SK-N-SH (cell line): ENCODE measurements around the gene CD28. TPM values are rescaled to one million over a fixed set of nuclear protein-coding genes. Genes with fewer than 3 reads are reported as not detected.

ENCODE experiments used
- CTCF ChIA-PET: fragments of 300-600, 350-600 bp; formaldehyde crosslinking; extraction: SDS; loops from one replicate; lab custom pipeline; 2021; lab: Yijun Ruan, JAX
- POLR2A ChIA-PET: fragments of 350-600 bp; sonication (Branson Sonifier 250); formaldehyde crosslinking; extraction: SDS; loops from one replicate; lab custom pipeline; 2020; ENCODE audit warnings: antibody characterized with exemption, inconsistent platforms; lab: Yijun Ruan, JAX
- DNase-seq: peaks from one replicate; pipeline ENCODE4 v3.0.0; 2012
- H2AFZ ChIP-seq: fragments of 200-600 bp; sonication (generic); 2 replicates; pipeline ENCODE4 v1.8.1; 2016; ENCODE audit warnings: antibody characterized with exemption, mild to moderate bottlenecking, low read depth
- H3F3A ChIP-seq: fragments of 200-600 bp; sonication (generic); replicated peaks from 2 replicates; pipeline ENCODE3; 2016; ENCODE audit warnings: antibody characterized with exemption, mild to moderate bottlenecking; ENCODE audit not compliant: insufficient read depth
- H3K27ac ChIP-seq, 2 experiments: fragments of 200-500 bp in 1 of 2; fragments of 200-600 bp in 1 of 2; sonication (Bioruptor generic) in 1 of 2; sonication (generic), shearing (Covaris generic) in 1 of 2; 2 replicates each; pipeline versions ENCODE4 v1.5.1 to v1.6.1; 2014 to 2016; ENCODE audit warnings: low read depth in 2 of 2, inconsistent platforms in 1 of 2, low read length in 1 of 2, mild to moderate bottlenecking in 1 of 2, mixed read lengths in 1 of 2
- H3K27me3 ChIP-seq: fragments of 200-600 bp; sonication (generic), shearing (Covaris generic); 2 replicates; pipeline ENCODE4 v1.6.1; 2016; ENCODE audit warnings: mixed run types; ENCODE audit not compliant: insufficient read depth
- H3K36me3 ChIP-seq, 2 experiments: fragments of 200-500 bp in 1 of 2; fragments of 200-600 bp in 1 of 2; sonication (Bioruptor generic) in 1 of 2; sonication (generic) in 1 of 2; replicated peaks in 1 of 2; 2 replicates each; pipeline versions ENCODE3 to v1.5.1; 2014 to 2016; ENCODE audit warnings: low read length in 1 of 2, mild to moderate bottlenecking in 1 of 2; ENCODE audit not compliant: insufficient read depth in 2 of 2, control insufficient read depth in 1 of 2
- H3K4me1 ChIP-seq, 2 experiments: fragments of 200-500 bp in 1 of 2; fragments of 200-600 bp in 1 of 2; sonication (Bioruptor generic) in 1 of 2; sonication (generic), shearing (Covaris generic) in 1 of 2; 2 replicates each; pipeline versions ENCODE4 v1.5.1 to v1.6.1; 2014 to 2016; ENCODE audit warnings: low read depth in 1 of 2, low read length in 1 of 2, mixed run types in 1 of 2; ENCODE audit not compliant: insufficient read depth in 2 of 2, control insufficient read depth in 1 of 2
- H3K4me2 ChIP-seq: fragments of 200-600 bp; sonication (generic), shearing (Covaris generic); 2 replicates; pipeline ENCODE4 v1.6.1; 2017; ENCODE audit warnings: mixed run types
- H3K4me3 ChIP-seq, 2 experiments: fragments of 200-500 bp in 1 of 2; fragments of 200-600 bp in 1 of 2; sonication (Bioruptor generic) in 1 of 2; sonication (generic), shearing (Covaris generic) in 1 of 2; 2 replicates each; pipeline versions ENCODE4 v1.5.1 to v1.8.1; 2014 to 2016; ENCODE audit warnings: low read depth in 2 of 2, inconsistent platforms in 1 of 2, low read length in 1 of 2, mild to moderate bottlenecking in 1 of 2, mixed read lengths in 1 of 2, moderate library complexity in 1 of 2
- H3K79me2 ChIP-seq: fragments of 200-600 bp; sonication (generic); 2 replicates; pipeline ENCODE4 v1.8.1; 2017; ENCODE audit warnings: mild to moderate bottlenecking; ENCODE audit not compliant: insufficient read depth
- H3K9ac ChIP-seq: fragments of 200-600 bp; sonication (generic); 2 replicates; pipeline ENCODE4 v1.6.1; 2017; ENCODE audit warnings: mixed run types
- H3K9me2 ChIP-seq: fragments of 200-600 bp; sonication (generic); 2 replicates; pipeline ENCODE4 v1.6.1; 2017; ENCODE audit warnings: mixed run types
- H3K9me3 ChIP-seq: fragments of 200-600 bp; sonication (generic); 2 replicates; pipeline ENCODE4 v1.6.1; 2017; ENCODE audit warnings: mixed run types, mild to moderate bottlenecking, moderate library complexity
- H4K20me1 ChIP-seq: fragments of 200-600 bp; sonication (generic); 2 replicates; pipeline ENCODE4 v1.6.1; 2017; ENCODE audit warnings: mild to moderate bottlenecking, mixed run types; ENCODE audit not compliant: insufficient read depth
- CHD2 ChIP-seq: fragments of 150-350 bp; IDR thresholded peaks from 2 replicates; pipeline ENCODE4 v1.6.1; 2018; ENCODE audit warnings: low read length; ENCODE audit not compliant: partially characterized antibody
- ELF1 ChIP-seq: IDR thresholded peaks from 2 replicates; pipeline ENCODE4 v1.4.0; 2012
- FOXJ3 ChIP-seq: sonication (generic); formaldehyde crosslinking; IDR thresholded peaks from 2 replicates; pipeline ENCODE4 v1.5.1; 2020; ENCODE audit warnings: mild to moderate bottlenecking, missing genetic modification reagents
- FOXM1 ChIP-seq: IDR thresholded peaks from 2 replicates; pipeline ENCODE4 v1.4.0; 2012; ENCODE audit warnings: low read depth, mild to moderate bottlenecking
- GABPA ChIP-seq: IDR thresholded peaks from 2 replicates; pipeline ENCODE4 v1.4.0; 2012; ENCODE audit warnings: low read depth, mild to moderate bottlenecking
- GATA2 ChIP-seq: sonication (generic); formaldehyde crosslinking; IDR thresholded peaks from 2 replicates; pipeline ENCODE4 v1.5.0; 2020; ENCODE audit warnings: mild to moderate bottlenecking, missing genetic modification reagents
- MXI1 ChIP-seq: IDR thresholded peaks from 2 replicates; pipeline ENCODE4 v1.6.1; 2012; ENCODE audit warnings: mild to moderate bottlenecking, low read depth, low read length, improper control_type of control experiment
- NFIC ChIP-seq: IDR thresholded peaks from 2 replicates; pipeline ENCODE4 v1.4.0; 2012; ENCODE audit warnings: borderline replicate concordance
- NRF1 ChIP-seq: IDR thresholded peaks from 2 replicates; pipeline ENCODE4 v1.6.1; 2012; ENCODE audit warnings: low read depth, mild to moderate bottlenecking, low read length
- PBX3 ChIP-seq: IDR thresholded peaks from 2 replicates; pipeline ENCODE4; 2012
- RFX5 ChIP-seq: IDR thresholded peaks from 2 replicates; pipeline ENCODE4 v1.6.1; 2012; ENCODE audit warnings: mild to moderate bottlenecking, improper control_type of control experiment, low read length
- RXRA ChIP-seq: IDR thresholded peaks from 2 replicates; pipeline ENCODE4 v1.4.0; 2012; ENCODE audit warnings: low read depth, mild to moderate bottlenecking, borderline replicate concordance
- TCF12 ChIP-seq: IDR thresholded peaks from 2 replicates; pipeline ENCODE4 v1.4.0; 2012
- TEAD4 ChIP-seq: IDR thresholded peaks from 2 replicates; pipeline ENCODE4 v1.4.0; 2012; ENCODE audit warnings: mild to moderate bottlenecking, borderline replicate concordance; ENCODE audit not compliant: insufficient read depth
- USF1 ChIP-seq: IDR thresholded peaks from 2 replicates; pipeline ENCODE4 v1.4.0; 2012; ENCODE audit warnings: low read depth, borderline replicate concordance
- YY1 ChIP-seq: IDR thresholded peaks from 2 replicates; pipeline ENCODE4 v1.4.0; 2012; ENCODE audit warnings: low read depth, mild to moderate bottlenecking
- ZBTB33 ChIP-seq: IDR thresholded peaks from 2 replicates; pipeline ENCODE4 v1.4.0; 2012; ENCODE audit warnings: low read depth, borderline replicate concordance
- WGBS: methylation state at CpG from one replicate; pipeline ENCODE4 v1.1.6; 2017; ENCODE audit warnings: low lambda C conversion rate; 5-methylcytosine and 5-hydroxymethylcytosine counted together
- polyA plus RNA-seq, 3 experiments: library from polyadenylated mRNA; depleted of rRNA; stranded (reverse); fragments of >200 nt; gene quantifications; 2 replicates each; pipeline ENCODE4 v1.2.3, GENCODE V29; 2012

CD28 gene
- polyA plus RNA-seq, 1 of the 3 experiments (the other 2 are of a cell fraction) = 0.05 TPM

- Histone ChIP-seq H3K4me2 (no peak overlapping the region), H3K9me2 (no peaks in the 10 kb centered on the region), H3K27ac (peak overlapping the region in 1 of 2 experiments; percentile 20; a peak in 2 of 4 replicates), H3K4me3 (no peak overlapping the region), H3K36me3 (no peaks in the 10 kb centered on the region), H3K9me3 (no peaks in the 10 kb centered on the region), H3K27me3 (no peaks in the 10 kb centered on the region), H2AFZ (no peak overlapping the region), H3K4me1 (0 out of 4 replicates have a peak, but pooled peaks cover 0 to 7% of the 10 kb centered on the region in 2 experiments), H4K20me1 (no peaks in the 10 kb centered on the region), H3K79me2 (no peaks in the 10 kb centered on the region), H3K9ac (no peak overlapping the region), H3F3A (no peaks in the 10 kb centered on the region)
- ChIA-PET POLR2A (no interaction called here), CTCF (interaction anchor here (1.9 kb wide), 1 partner anchor 40 kb away, joined by 8 read pairs; no protein-coding TSS in a partner anchor)
- no peak for DNase-seq
- TF ChIP-seq RXRA (no peak), GATA2 (CRISPR knock-in tag) (no peak), FOXJ3 (CRISPR knock-in tag) (no peak), MXI1 (no peak), RFX5 (no peak), CHD2 (no peak), ELF1 (no peak), USF1 (no peak), NRF1 (no peak), NFIC (no peak), PBX3 (no peak), GABPA (no peak)
- 65% methylated on average over 9 of the region's 9 CpGs for WGBS
Measured at GRCh38 chr2:203774760-203775159, 68.3 kb downstream of the CD28 start.

GRCh38 chr2:203775684-203776083 lies 69.2 kb downstream of the CD28 start:
- POLR2A ChIA-PET = no interaction called here
- DNase-seq = no peak
- H2AFZ ChIP-seq = no peak overlapping the region; the same call in 1 of the 2 replicates
- H3F3A ChIP-seq = no peaks in the 10 kb centered on the region
- no peaks in the 10 kb centered on the region for H3K27me3 ChIP-seq
- H3K9me3 ChIP-seq = no peaks in the 10 kb centered on the region
- no peaks in the 10 kb centered on the region for H3K9me2 ChIP-seq
- H4K20me1 ChIP-seq = no peaks in the 10 kb centered on the region
- no peaks in the 10 kb centered on the region for H3K79me2 ChIP-seq
- TF ChIP-seq USF1 (no peak), ZBTB33 (no peak), NFIC (no peak), CHD2 (no peak), TEAD4 (no peak), TCF12 (no peak), FOXM1 (no peak), RXRA (no peak), PBX3 (no peak), GATA2 (CRISPR knock-in tag) (no peak), YY1 (no peak)
- CTCF ChIA-PET = interaction anchor here (1.9 kb wide), 1 partner anchor 39 kb away, joined by 8 read pairs; no protein-coding TSS in a partner anchor
- 90% methylated on average over 1 of the region's 1 CpG for WGBS
- H3K36me3 ChIP-seq = no peaks in the 10 kb centered on the region
- H3K4me3 ChIP-seq = no peak overlapping the region
- H3K27ac ChIP-seq = no peak overlapping the region
- no peak overlapping the region for H3K4me2 ChIP-seq
- 0 out of 4 replicates have a peak, but pooled peaks cover 0 to 7% of the 10 kb centered on the region in 2 experiments for H3K4me1 ChIP-seq
- H3K9ac ChIP-seq = no peak overlapping the region
